ENCODE measurements around the gene WDR81. TPM values are rescaled to one million over a fixed set of nuclear protein-coding genes. Genes with fewer than 3 reads are reported as not detected.

The WDR81 gene
- total RNA-seq, 4 donors from 2014 or later: 26.1 to 73.7 (median 35.7) TPM

DNA sequence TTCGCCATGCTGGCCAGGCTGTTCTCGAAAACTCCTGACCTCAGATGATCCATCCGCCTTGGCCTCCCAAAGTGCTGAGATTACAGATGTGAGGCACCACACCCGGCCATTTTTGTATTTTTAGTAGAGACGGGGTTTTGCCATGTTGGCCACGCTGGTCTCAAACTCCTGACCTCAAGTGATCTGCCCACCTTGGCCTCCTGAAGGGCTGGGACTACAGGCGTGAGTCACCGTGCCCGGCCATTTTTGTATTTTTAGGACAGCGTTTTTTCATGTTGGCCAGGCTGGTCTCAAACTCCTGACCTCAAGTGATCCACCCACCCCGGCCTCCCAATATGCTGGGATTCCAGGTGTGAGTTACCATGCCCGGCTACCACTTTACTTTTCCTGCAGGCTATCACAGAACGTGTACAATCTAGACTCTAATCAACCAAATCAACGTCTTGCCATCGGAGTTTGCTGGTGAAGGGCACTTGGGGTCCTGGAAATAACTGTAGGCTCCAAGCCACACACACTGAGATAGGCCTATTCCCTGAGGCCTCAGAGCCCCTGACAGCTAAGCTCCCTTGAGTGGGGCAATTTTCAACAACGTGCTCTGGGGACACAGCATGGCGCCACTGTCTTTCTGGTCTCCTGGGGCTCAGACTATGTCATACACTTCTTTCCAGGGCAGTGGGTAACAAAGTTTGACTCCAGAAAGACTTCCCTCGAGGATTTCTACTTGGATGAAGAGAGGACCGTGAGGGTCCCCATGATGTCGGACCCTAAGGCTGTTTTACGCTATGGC lies 50.1 kb downstream of the WDR81 start:
- Histone ChIP-seq H3K4me1 (peaks cover under 1 to 16% (median 6%) of the 10 kb centered on the region in 4 donors), H3K27me3 (no peaks in the 10 kb centered on the region), H3K9me3 (no peaks in the 10 kb centered on the region), H3K36me3 (no peaks in the 10 kb centered on the region), H3K27ac (peak overlapping the region; percentile 20 to 70 (median 65)), H3K4me3 (no peak overlapping the region)
- intact Hi-C loops (cut with DNase I; ENCODE audit: low total_unique reads): no loop called here
- DNase-seq: no peak
- 88 to 92% methylated on average over 4 to 21 of the region's 21 CpGs for WGBS, 2 donors (ENCODE audit: low coverage in 1 of 2)
- in situ Hi-C loops (cut with MboI; ENCODE audit: low pct_ligation_motif_present in 1 of 4, low pct_unique_long_range_greater_than_20kb in 1 of 4, low sequenced_read_pairs in 3 of 4): no loop called here
- no peak for TF ChIP-seq EP300 (IDR thresholded peaks at IDR 0.05; ENCODE audit: low read depth)
- TF ChIP-seq POLR2A (IDR thresholded peaks at IDR 0.05): no peak
- no peak for TF ChIP-seq POLR2AphosphoS5 (IDR thresholded peaks at IDR 0.05)
- TF ChIP-seq, protein P1, sequence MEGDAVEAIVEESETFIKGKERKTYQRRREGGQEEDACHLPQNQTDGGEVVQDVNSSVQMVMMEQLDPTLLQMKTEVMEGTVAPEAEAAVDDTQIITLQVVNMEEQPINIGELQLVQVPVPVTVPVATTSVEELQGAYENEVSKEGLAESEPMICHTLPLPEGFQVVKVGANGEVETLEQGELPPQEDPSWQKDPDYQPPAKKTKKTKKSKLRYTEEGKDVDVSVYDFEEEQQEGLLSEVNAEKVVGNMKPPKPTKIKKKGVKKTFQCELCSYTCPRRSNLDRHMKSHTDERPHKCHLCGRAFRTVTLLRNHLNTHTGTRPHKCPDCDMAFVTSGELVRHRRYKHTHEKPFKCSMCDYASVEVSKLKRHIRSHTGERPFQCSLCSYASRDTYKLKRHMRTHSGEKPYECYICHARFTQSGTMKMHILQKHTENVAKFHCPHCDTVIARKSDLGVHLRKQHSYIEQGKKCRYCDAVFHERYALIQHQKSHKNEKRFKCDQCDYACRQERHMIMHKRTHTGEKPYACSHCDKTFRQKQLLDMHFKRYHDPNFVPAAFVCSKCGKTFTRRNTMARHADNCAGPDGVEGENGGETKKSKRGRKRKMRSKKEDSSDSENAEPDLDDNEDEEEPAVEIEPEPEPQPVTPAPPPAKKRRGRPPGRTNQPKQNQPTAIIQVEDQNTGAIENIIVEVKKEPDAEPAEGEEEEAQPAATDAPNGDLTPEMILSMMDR (IDR thresholded peaks at IDR 0.05): no peak

GRCh38 chr17:1776328-1776727 lies 51.8 kb downstream of the WDR81 start:
- 94 to 95% methylated on average over 4 to 10 of the region's 10 CpGs for WGBS, 2 donors (ENCODE audit: low coverage in 1 of 2)
- no peaks in the 10 kb centered on the region for H3K27me3 ChIP-seq
- in situ Hi-C loops (cut with MboI; ENCODE audit: low pct_ligation_motif_present in 1 of 4, low pct_unique_long_range_greater_than_20kb in 1 of 4, low sequenced_read_pairs in 3 of 4) (no loop called here), intact Hi-C loops (cut with DNase I; ENCODE audit: low total_unique reads) (no loop called here)
- DNase-seq: no peak
- TF ChIP-seq POLR2AphosphoS5 (IDR thresholded peaks at IDR 0.05): no peak
- TF ChIP-seq, protein P1 (IDR thresholded peaks at IDR 0.05): no peak
- TF ChIP-seq EP300 (IDR thresholded peaks at IDR 0.05; ENCODE audit: low read depth): no peak
- TF ChIP-seq POLR2A (IDR thresholded peaks at IDR 0.05): no peak
- H3K36me3 ChIP-seq: peaks cover 0 to 5% (median 0%) of the 10 kb centered on the region in 4 donors
- H3K9me3 ChIP-seq: no peaks in the 10 kb centered on the region
- no peak overlapping the region for H3K27ac ChIP-seq
- H3K4me3 ChIP-seq: no peak overlapping the region
- H3K4me1 ChIP-seq: peaks cover 12 to 33% (median 14%) of the 10 kb centered on the region in 4 donors

DNA sequence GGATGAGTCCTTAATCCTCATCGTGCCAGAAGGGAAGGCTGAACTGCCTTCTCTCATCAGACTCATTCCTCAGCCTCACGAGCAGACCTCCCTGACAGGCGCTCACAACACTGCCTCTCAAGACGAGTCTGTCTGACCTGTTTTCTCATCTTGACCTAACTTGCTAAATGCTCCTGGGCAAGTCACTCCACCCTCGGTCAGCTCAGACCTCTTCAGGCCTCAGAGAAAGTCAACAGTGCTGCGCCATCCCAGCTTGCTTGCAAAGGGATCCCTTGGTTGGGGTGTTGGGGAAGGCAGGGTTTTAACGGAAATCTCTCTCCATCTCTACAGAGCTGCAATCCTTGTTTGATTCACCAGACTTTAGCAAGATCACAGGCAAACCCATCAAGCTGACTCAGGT lies 52.4 kb downstream of the WDR81 start:
- no peaks in the 10 kb centered on the region for H3K27me3 ChIP-seq
- H3K4me3 ChIP-seq: no peak overlapping the region
- in situ Hi-C loops (cut with MboI; ENCODE audit: low pct_ligation_motif_present in 1 of 4, low pct_unique_long_range_greater_than_20kb in 1 of 4, low sequenced_read_pairs in 3 of 4) (no loop called here), intact Hi-C loops (cut with DNase I; ENCODE audit: low total_unique reads) (no loop called here)
- H3K36me3 ChIP-seq: peaks cover 0 to 6% (median 0%) of the 10 kb centered on the region in 4 donors
- TF ChIP-seq, protein P1 (IDR thresholded peaks at IDR 0.05): no peak
- TF ChIP-seq POLR2A (IDR thresholded peaks at IDR 0.05) (no peak), EP300 (IDR thresholded peaks at IDR 0.05; ENCODE audit: low read depth) (no peak), POLR2AphosphoS5 (IDR thresholded peaks at IDR 0.05) (no peak)
- H3K9me3 ChIP-seq: no peaks in the 10 kb centered on the region
- WGBS, 2 donors (ENCODE audit: low coverage in 1 of 2): 89 to 97% methylated on average over 5 to 7 of the region's 7 CpGs
- H3K27ac ChIP-seq: no peak overlapping the region
- H3K4me1 ChIP-seq: peaks cover 14 to 37% (median 16%) of the 10 kb centered on the region in 4 donors
- no peak for DNase-seq

- 14 to 32% methylated on average over 6 to 8 of the region's 8 CpGs for WGBS, 2 donors (ENCODE audit: low coverage in 1 of 2)
- Histone ChIP-seq H3K27me3 (no peaks in the 10 kb centered on the region), H3K4me1 (peaks cover 14 to 54% (median 27%) of the 10 kb centered on the region in 4 donors), H3K4me3 (no peak overlapping the region), H3K9me3 (no peaks in the 10 kb centered on the region), H3K27ac (peak overlapping the region; percentile 90 to 94 (median 92)), H3K36me3 (peaks cover 0 to 6% (median 2%) of the 10 kb centered on the region in 4 donors)
- intact Hi-C loops (cut with DNase I; ENCODE audit: low total_unique reads): loop anchor here (5.0 kb wide), 1 partner anchor 62 kb away; no protein-coding TSS in a partner anchor
- in situ Hi-C loops (cut with MboI; ENCODE audit: low pct_ligation_motif_present in 1 of 4, low pct_unique_long_range_greater_than_20kb in 1 of 4, low sequenced_read_pairs in 3 of 4): loop anchor here in 2 of 4 donors (10.0 kb wide), 1 partner anchor 55 kb away; the partner anchor contains the start of gene WDR81 (in 2 of the 2)
- DNase-seq: peak; percentile 73
- no peak for TF ChIP-seq EP300 (IDR thresholded peaks at IDR 0.05; ENCODE audit: low read depth)
- TF ChIP-seq POLR2AphosphoS5 (IDR thresholded peaks at IDR 0.05): peak in 2 of 3 donors; percentile 28 to 31
- TF ChIP-seq, protein P1 (IDR thresholded peaks at IDR 0.05): no peak
- no peak for TF ChIP-seq POLR2A (IDR thresholded peaks at IDR 0.05)
Observed at GRCh38 chr17:1779571-1780131, 55.1 kb downstream of the WDR81 start.

Data from transverse colon (tissue), 4 donors.